GM21390 (cell line): ENCODE results near the gene HIVEP3.

Experiments used
- ATAC-seq: cut with Tn5 transposase; IDR thresholded peaks from one replicate; pipeline ENCODE4 v1.9.1; 2021; ENCODE audit not compliant: unreplicated experiment

HIVEP3 gene

DNA sequence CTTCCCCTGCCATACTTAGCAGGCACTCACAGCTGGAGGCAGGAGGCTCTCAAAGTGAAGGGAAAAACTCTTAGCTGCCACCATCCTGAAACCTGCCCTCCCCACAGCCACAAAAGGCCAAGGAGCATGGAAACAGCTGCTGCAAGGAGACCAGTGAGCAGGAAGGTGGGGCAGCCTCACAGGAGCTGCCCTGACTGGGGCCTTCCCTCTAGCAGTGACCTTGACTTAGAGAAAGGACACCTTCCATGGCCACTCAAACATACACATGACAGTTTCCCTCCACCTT lies 126.3 kb downstream of the HIVEP3 start:
- no peak for ATAC-seq

DNA sequence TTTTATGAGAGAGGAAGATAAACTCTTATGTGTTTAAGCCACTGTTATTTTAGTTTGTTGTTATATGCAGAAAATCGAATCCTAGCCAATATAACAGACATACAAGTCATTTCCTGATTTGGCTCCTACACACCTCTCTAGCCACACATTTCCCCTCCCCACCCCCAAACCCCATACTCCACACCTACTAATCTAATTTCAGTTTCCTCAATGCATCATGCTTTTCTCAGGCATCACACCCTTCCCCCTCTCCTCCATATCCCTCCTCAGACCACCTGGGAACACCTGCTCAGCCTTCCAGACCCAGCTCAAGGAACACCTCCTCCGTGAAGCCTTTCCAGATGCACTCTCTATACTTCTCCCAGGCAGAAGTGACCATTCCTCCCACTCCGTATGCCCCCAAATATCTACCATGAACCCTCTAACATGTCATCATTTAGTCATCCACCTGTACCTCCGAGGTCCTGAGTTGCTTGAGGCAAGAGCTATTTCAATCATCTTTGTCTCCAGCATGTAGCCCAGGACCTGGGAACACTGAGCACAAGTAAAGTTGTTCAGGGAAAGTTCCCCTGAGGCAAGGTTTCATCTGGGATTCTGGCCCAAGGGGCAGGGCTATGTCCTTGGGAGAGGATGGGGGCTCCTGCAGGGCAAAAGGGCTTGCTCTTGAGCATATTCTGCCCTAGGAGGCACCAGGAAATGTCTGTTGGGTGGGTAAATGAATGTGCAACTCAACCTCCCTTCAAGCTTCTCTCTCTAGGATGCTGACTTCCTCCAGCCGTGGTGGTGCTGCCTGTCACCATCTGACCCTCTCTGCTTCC lies 126.8 kb downstream of the HIVEP3 start:
- ATAC-seq: no peak

DNA sequence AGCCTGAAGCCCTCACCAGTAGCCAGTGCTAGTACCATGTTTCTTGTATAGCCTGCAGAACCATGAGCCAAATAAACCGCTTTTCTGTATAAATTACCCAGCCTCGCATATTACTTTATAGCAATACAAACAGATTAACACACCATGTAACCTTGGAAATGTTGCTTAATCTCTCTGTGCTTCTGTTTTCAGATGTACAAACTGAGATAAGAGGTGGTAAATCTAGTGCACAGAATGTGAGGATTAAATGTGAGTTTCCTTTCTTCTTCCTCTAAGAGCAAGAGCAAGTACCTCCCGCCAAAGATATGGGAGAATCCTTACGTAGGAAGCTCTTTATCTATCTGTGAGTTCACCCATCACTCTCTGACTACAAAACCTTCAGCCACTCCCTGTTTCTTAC lies 128.4 kb downstream of the HIVEP3 start:
- no peak for ATAC-seq

DNA sequence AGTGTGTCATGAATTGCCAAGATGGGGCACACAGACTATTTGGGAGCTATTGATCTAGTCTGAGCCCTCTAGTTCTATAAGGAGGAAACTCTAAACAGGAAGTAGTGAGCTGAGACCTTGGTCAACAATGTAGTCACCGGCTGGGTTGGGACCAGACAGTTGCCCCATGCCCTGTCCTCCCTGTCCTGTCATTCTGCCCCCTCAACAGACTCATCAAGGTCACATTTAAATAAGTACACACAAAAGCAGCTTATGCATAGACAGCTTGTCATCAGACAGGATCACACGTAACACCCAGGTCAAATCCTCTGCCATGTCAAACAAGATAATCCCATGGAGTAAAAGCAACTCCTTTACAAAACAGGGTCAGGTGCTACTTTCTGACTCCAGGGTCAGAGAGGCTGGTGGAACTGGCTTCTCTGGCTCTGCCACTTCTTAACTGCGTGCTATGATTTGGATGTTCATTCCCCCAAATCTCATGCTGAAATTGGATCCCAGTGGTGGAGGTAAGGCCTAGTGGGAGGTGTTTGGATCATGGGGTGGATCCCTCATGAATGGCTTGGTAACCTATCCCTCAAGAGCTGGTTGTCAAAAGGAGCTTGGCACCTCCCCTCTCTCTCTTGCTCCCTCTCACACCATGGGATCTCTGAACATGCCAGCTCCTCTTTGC lies 128.9 kb downstream of the HIVEP3 start:
- no peak for ATAC-seq

DNA sequence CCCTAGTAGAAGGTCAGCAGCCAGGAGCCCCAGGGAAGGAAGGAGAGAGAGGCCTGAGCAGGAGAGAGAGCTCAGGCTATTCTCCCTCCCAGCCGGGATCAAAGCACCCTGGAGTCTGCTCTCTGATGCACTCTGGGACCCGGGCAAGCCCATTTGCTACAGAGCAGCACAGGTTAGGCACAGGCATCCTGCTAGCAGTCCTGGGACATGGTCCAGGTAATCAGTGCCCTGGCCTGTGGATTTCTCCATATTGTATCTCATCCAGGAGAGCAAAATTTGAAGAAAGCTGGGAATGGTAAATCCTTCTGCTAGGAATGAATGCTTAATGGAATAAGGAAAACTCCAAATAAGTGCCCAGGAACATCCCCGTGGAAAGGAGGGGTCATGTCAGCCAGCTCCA lies 130.3 kb downstream of the HIVEP3 start:
- no peak for ATAC-seq

DNA sequence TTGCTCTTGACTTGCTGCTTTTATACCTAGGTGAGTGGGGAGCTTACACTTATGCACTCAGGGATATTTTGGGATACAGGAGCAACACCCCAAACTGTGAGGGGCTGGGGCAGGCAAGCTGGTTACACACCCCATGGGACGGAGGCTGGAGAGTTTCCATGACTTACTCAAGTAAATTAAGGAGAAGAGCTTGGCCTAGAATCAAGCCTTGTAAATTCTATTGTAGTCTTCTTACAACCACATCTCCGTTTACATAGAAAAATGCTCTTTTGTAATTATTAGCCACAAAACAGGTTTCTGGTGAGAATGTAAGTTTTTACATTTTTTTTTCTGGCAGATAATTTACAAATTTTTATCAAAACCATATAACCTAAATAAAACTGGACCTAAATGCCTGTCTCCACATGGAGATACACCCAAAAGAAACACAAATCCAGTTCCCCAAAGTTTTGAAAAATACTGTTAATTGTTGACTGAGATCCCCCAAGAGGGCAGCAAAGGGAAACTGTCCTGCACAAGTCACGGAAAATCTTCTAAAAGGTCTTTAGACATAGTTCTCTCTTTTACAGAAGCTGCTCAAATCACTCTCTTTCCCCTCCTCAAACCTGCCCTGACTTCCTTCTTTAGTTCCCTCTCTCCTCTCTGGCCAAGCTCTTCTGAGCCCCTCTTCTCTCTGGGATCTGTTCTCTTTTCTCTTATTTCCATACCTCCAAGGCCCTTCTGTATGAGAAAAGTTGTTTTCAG lies 134.0 kb downstream of the HIVEP3 start:
- ATAC-seq: no peak

DNA sequence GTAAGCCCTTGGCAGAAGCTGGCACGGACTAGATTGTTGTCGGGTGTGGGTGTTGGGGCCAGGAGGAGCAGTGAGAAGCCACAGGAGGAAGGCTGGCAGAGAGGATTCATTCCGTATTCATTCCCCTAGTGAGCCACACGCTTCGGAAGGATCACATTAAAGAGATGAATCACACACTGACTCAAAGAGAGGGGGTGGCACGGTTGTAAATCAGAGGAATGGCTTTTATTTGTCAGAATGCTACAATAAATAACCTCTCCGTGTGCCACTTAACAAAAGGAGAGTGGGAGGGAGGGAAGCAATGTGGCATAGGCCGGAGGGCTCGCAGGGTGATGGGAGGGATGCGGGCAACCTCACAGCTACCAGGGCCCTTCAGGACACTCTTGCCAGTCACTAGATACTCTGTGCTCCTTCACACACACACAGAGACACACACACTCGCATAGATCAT lies 135.5 kb downstream of the HIVEP3 start:
- no peak for ATAC-seq

DNA sequence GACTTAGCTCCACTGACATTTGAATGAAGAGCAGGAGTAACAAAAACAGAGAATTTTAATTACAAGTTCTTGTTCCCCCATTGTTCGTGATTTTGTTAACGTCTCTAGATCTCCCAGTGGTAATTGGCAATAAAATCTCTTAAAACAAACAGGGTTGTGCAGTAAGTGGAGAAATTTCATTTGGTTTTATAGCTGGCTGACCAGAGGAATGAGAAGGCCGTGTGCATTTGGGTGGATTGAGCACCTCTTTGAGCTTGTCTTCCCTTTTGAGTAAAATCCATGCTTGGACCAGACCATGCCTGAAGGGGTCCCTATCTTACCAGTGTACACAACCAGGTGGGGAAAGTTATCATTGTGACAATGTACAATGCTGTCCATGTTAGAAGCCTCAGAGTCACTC lies 137.8 kb downstream of the HIVEP3 start:
- no peak for ATAC-seq

DNA sequence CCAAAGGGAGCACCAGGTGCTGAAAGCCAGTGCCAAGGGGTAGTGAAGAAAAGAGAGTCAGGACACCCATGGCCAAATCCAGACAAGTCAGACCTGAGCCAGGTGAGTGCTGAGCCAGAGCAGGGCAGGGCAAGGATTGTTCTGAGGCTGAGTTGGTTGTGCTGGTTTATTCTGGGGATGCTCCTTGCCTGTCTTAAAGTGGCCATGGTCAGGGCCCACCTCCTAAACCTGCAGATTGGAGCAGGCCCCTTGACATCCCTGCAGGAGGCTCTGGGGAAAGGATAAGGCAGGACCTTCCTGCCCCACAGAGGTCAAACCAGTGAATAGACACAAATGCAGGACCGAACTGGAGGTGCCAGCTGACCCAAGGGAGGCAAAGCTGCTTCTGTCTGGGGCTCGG lies 138.4 kb downstream of the HIVEP3 start:
- no peak for ATAC-seq

DNA sequence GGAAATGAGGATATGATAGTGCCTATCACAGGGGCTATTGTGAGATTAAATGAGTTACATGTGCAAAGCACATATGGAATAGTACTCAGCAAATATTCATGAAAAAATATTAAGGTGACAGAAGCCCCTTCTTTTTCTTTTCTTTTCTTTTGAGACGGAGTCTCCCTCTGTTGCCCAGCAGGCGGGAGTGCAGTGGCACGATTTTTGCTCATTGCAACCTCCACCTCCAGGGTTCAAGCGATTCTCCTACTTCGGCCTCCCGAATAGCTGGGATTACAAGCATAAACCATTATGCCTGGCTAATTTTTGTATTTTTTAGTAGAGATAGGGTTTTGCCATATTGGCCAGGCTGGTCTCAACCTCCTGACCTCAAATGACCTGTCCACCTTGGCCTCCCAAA lies 139.4 kb downstream of the HIVEP3 start:
- no peak for ATAC-seq

DNA sequence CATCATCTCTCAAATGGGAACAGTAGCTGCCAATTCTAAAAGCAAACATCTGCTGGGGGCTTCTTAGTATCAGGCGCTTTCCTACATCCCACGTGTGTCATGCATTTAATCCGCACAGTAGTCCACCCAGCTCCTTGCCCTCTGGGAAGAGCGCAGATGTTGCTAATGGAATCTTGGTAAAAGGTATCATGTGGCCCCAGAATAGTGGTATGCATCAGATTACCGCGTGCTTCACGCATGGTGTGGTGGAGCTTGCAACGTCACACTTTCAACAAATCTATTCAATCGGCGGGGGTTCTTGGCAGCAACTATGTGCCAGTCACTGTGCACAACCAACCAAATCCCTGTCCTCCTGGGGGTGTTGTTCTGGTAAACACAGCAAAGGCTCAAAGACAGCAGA lies 141.0 kb downstream of the HIVEP3 start:
- ATAC-seq: no peak

DNA sequence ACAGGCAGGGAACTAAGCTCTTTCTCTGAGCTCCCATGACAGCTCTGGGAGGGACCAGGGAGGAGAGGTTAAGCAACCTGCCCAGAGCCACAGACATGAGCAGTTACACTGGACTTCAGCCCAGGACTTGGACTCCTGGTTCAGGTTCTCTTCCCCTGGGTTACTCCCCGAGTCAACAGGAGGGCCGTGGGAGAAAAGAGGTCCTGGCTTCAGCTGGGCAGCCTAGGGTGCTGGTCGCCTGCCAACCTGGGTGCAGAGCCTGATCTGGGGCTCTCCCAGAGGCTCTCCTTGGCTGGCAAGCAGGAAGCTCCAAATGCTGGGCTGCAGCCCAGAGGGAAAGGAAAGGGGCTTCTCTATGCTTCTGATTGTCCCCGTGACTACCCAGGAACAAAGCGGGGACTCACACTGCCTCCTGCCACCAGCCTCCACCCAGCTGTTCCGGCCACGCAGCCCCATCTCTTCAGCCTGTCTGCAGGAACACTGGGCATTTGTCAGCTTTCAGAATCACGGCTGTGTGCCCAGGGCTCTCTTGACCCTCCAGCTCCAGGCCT lies 141.8 kb downstream of the HIVEP3 start:
- no peak for ATAC-seq

DNA sequence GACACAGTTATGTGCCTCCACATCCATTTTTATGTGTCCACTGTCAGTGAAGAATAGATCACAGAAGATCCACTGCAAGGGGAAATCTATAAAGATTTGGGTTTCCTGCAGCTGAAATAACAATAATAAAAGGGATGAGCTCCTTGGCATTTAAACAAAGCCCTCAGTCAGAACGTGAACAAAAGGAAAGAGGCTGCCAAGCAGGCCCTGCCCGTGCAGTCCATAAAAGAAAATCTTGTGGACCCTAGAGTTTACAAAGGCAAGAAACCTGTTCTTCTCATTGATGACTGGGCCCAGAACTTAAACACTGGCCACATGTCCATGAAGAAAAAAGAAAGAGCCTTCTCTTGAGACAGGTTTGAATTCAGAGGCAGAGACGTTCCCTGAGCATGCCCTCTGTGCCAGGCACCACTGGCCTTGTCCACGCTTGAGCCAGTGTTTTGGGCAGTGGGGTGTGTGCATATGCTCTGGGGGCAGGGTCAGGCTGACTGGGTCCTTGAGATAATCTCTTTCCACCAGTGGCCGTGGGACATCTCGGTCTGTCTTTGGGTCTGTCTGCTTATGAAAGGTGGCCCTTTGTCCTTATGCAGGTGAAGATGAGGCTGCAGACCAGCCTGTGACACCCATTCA lies 142.7 kb downstream of the HIVEP3 start:
- no peak for ATAC-seq

DNA sequence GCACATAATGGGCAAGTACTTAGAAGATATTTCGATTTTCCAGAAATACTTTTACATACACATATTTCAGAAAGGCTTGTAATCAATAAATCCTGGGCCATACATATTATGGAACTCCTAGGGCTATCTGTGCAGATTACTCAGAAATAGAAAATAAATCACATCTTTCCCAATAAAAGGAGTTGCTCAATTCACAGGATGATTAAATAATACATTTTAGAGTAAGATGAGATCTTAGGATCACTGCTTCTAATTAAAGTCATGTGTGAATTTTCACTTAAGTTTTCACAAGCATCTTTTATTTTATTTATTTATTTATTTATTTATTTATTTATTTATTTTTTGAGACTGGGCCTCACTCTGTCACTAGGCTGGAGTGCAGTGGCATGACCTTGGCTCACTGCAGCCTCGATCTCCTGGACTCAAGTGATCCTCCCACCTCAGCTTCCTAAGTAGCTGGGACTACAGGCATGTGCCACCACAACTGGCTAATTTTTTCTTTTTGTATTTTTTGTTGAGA lies 144.2 kb downstream of the HIVEP3 start:
- no peak for ATAC-seq

DNA sequence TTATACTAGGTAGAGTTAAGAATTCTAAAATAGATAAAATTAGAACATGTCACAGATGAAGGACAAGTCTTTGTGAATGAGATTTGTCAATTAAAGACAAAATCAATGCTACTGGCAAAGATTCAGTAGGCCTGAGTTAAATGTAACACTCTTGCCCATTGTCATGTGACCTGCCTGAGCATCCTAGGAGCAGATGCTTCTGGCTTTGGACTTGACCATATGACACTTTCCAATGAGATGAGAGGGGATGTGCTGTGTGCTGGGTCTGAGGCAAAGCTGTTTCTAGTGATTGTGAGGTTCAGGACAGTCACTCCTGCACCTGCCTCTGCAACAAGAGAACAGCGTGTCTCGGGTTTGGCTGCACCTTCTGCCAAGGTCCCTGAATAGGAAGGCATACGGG lies 144.9 kb downstream of the HIVEP3 start:
- no peak for ATAC-seq

DNA sequence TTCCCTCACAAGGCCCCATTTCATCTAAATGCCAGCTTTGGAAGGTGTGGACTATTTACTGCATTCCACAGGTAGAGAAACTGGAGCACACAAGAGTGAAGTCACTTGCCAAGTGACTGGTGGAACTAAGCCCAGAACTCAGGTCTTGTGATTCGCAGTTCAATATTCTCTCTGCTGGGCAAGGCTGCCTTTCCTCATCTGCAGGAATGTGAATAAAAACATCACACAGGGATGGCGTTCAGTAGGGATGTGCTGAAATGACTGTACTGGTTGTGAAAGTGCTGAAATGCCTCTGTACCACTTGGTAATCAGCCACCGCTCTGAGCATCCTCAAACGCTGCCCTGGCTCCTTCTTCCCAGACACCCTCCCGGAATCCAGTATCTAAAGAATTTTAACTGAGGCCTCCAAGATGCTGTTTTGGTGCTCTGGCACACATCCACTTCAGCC lies 145.6 kb downstream of the HIVEP3 start:
- ATAC-seq: no peak

DNA sequence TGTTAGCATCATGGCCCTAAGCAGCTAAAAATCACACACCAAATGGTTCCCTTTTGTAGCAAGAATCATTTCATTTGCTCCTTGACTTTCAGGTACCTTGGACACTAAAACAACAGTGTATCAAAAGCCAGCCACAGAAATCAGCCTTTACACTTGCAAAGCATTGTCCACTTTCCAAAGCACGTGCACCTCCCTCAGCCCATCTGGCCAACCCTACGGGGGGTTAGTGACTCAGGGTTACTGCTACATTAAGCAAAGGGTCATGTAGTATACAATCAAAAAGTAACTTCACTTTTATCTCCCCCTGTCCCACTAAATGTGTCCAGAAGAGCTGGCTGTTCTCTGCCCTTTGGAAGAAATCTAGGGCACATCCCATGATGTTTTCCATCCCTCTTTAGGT lies 149.7 kb downstream of the HIVEP3 start:
- ATAC-seq: no peak

DNA sequence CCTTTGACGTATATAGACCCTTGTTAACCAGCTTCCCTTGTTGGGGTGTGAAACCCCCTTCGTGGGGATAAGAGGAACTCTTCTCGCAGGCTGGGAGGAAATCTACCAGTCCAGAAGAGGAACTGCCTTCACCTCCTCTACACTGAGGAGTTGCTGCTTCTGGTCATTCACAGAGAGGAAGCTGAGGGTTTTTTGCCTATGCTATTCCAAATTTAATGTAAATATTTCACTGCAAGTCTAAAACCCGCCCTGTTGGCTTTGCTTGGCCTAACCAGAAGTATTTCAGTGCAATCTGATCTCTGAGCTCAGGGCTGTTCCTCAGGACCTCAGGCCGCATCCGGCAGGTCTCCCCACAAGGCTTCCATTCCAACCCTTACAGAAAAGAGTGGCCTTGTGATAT lies 150.1 kb downstream of the HIVEP3 start:
- ATAC-seq: no peak

DNA sequence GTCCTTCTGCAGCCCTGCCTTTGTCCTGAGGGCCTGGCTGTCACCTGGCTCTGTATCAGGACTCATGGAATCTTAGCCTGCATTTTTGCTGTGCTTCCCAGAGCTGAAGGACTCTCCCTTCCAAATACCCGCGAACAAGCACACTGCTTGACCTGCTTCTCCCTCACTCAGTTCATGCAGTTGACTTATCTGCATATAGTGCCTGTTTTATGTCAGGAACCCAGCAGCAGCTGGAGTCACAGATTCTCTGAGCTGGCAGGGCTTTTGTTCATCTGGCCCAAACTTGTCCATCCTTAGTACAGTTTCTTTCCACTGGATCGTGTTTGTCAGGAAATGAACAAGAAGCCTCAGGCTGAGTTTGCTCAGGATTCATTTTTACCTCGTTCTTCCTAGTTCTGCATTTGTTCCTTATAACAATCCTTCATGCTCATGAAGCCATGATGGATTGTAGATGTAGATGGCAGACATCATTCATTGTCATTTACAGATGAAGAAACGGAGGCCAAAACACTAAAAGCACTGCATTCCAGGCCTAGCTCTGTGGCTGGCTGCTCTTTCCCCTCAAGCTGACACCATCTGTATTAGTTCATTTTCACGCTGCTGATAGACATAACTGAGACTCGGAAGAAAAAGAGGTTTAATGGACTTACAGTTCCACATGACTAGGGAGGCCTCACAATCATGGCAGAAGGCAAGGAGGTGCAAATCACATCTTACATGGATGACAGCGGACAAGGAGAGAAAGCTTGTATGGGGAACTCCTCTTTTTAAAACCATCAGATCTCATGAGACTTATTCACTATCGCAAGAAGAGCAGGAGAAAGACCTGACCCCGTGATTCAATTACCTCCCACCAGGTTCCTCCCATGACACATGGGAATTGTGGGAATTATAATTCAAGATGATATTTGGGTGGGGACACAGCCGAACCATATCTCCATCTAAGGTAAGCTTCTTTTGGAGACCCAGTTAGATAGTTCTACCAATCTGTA lies 150.9 kb downstream of the HIVEP3 start:
- ATAC-seq: no peak

DNA sequence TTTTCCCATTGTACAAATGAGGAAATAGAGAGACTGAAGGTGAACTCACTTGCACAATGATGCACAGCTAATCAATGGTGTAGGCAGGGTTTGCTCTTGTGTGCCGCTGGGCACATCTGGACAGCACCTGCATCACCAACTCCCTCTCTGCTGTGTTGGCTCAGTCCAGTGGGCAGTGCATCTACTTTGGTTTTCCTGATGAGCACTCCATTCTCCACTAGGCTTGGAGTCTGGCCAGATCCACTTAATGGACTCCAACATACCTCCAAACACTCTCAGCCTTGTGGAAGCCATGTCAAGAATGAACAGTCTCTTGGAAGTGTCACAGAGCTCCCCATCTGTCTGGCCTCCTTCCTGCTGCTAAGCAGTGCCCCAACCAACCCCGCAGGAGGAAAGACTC lies 152.2 kb downstream of the HIVEP3 start:
- no peak for ATAC-seq
